Activated CD4-positive, CD25-positive, alpha-beta regulatory T cell treated with anti-CD3 and anti-CD28 coated beads, Interleukin-2, amount 50 U/mL, for 72 hours (primary cell): ENCODE results near the gene C10orf95.

ENCODE experiments used
- DNase-seq: peaks from one replicate; pipeline ENCODE4 v3.0.0; 2021

The C10orf95 gene

GRCh38 chr10:102400076-102400475, 51.3 kb downstream of the C10orf95 start:
- DNase-seq: no peak
